DOHH2 (cell line): ENCODE results near the gene RDH11.

Source experiments
- H3F3A ChIP-seq: fragments of 200-600 bp; sonication (generic), shearing (Covaris generic); 2 replicates; pipeline ENCODE4 v1.6.0; 2016; ENCODE audit warnings: antibody characterized with exemption, mild to moderate bottlenecking; ENCODE audit not compliant: control insufficient read depth, insufficient read depth
- H3K27ac ChIP-seq: fragments of 200-600 bp; sonication (generic); 2 replicates; pipeline ENCODE4 v1.5.1; 2014; ENCODE audit warnings: low read depth, mild to moderate bottlenecking, low read length, moderate library complexity
- H3K27me3 ChIP-seq: fragments of 200-600 bp; sonication (generic); 2 replicates; pipeline ENCODE4 v1.6.1; 2014; ENCODE audit warnings: mild to moderate bottlenecking, low read length, mixed read lengths; ENCODE audit not compliant: control insufficient read depth
- H3K36me3 ChIP-seq: fragments of 200-600 bp; sonication (generic); 2 replicates; pipeline ENCODE4 v1.6.1; 2014; ENCODE audit warnings: mild to moderate bottlenecking, low read length, moderate library complexity, mixed read lengths; ENCODE audit not compliant: control insufficient read depth
- H3K4me1 ChIP-seq: fragments of 200-600 bp; sonication (generic); 2 replicates; pipeline ENCODE4 v1.6.1; 2014; ENCODE audit warnings: mild to moderate bottlenecking, low read length, mixed read lengths; ENCODE audit not compliant: control insufficient read depth
- H3K4me2 ChIP-seq: fragments of 200-600 bp; sonication (generic); 2 replicates; pipeline ENCODE4 v1.6.0; 2014; ENCODE audit warnings: mild to moderate bottlenecking, low read length, moderate library complexity
- H3K4me3 ChIP-seq: fragments of 200-600 bp; sonication (generic); 2 replicates; pipeline ENCODE4 v1.5.1; 2014; ENCODE audit warnings: mild to moderate bottlenecking, low read length, mixed read lengths
- H3K79me2 ChIP-seq: fragments of 200-600 bp; sonication (generic); 2 replicates; pipeline ENCODE4 v1.6.1; 2014; ENCODE audit warnings: mild to moderate bottlenecking, low read length, mixed read lengths; ENCODE audit not compliant: control insufficient read depth
- H3K9me2 ChIP-seq: fragments of 200-600 bp; sonication (generic); replicated peaks from 2 replicates; pipeline ENCODE4 v1.6.1; 2014; ENCODE audit warnings: mild to moderate bottlenecking, low read length, mixed read lengths; ENCODE audit not compliant: control insufficient read depth
- H3K9me3 ChIP-seq: fragments of 200-600 bp; sonication (generic); 2 replicates; pipeline ENCODE4 v1.6.1; 2014; ENCODE audit warnings: antibody characterized with exemption, low read length, mixed read lengths; ENCODE audit not compliant: control insufficient read depth, insufficient read depth
- H4K20me1 ChIP-seq: fragments of 200-600 bp; sonication (generic); 2 replicates; pipeline ENCODE4 v1.6.0; 2014; ENCODE audit warnings: low read depth, mild to moderate bottlenecking, antibody characterized with exemption, low read length, moderate library complexity; ENCODE audit not compliant: control insufficient read depth, insufficient read depth
- EZH2phosphoT487 ChIP-seq: fragments of 200-600 bp; sonication (generic); IDR thresholded peaks from 2 replicates; pipeline ENCODE4 v1.6.1; 2017; ENCODE audit warnings: borderline replicate concordance, mild to moderate bottlenecking, antibody characterized with exemption, low read length, moderate library complexity, mixed read lengths
- TF ChIP-seq, protein P1 (sequence below): fragments of 200-600 bp; sonication (generic); IDR thresholded peaks from one replicate; pipeline ENCODE4 v1.5.1; 2014; ENCODE audit warnings: antibody characterized with exemption, mild to moderate bottlenecking, low read depth, low read length; ENCODE audit not compliant: poor library complexity, severe bottlenecking

The RDH11 gene

DNA sequence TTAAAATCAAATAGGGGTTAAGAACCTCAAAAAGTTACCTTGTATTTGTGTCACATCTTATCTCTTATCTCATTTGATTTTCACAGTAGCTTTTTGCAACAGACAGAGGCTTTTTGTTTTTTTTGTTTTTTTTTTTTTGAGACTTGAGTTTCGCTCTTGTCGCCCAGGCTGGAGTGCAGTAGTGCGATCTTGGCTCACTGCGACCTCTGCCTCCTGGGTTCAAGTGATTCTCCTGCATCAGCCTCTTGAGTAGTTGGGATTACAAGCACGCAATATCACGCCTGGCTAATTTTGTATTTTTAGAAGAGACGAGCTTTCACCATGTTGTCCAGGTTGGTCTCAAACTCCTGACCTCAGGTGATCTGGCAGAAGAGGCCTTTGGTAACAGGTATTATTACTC lies 31.8 kb upstream of the RDH11 start:
- Histone ChIP-seq H3K79me2 (no peaks in the 10 kb centered on the region), H3K27me3 (peaks cover 19% of the 10 kb centered on the region), H4K20me1 (no peaks in the 10 kb centered on the region), H3K4me3 (no peak overlapping the region), H3K9me2 (no peaks in the 10 kb centered on the region), H3K9me3 (no peaks in the 10 kb centered on the region), H3K27ac (no peak overlapping the region), H3F3A (no peaks in the 10 kb centered on the region), H3K4me2 (no peak overlapping the region), H3K36me3 (no peaks in the 10 kb centered on the region), H3K4me1 (no peaks in the 10 kb centered on the region)
- TF ChIP-seq EZH2phosphoT487 = no peak
- TF ChIP-seq, protein P1, sequence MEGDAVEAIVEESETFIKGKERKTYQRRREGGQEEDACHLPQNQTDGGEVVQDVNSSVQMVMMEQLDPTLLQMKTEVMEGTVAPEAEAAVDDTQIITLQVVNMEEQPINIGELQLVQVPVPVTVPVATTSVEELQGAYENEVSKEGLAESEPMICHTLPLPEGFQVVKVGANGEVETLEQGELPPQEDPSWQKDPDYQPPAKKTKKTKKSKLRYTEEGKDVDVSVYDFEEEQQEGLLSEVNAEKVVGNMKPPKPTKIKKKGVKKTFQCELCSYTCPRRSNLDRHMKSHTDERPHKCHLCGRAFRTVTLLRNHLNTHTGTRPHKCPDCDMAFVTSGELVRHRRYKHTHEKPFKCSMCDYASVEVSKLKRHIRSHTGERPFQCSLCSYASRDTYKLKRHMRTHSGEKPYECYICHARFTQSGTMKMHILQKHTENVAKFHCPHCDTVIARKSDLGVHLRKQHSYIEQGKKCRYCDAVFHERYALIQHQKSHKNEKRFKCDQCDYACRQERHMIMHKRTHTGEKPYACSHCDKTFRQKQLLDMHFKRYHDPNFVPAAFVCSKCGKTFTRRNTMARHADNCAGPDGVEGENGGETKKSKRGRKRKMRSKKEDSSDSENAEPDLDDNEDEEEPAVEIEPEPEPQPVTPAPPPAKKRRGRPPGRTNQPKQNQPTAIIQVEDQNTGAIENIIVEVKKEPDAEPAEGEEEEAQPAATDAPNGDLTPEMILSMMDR = no peak

DNA sequence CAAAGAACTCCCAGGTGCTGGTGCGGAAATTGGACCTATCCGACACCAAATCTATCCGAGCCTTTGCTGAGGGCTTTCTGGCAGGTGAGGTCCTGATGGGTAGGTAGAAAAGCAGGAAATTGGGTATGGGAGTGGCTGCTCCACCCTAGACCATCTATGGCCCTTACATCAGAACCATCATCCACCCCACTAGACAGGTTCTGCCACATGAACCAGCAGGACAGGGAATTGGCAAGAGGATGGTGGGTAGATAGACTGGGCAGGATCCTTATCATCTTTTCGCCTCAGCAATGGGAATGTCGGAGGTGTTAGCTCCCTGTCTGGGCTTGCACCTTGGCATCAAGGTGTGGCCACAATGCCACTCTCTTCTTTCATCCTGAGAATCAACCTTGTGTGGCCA lies 29.6 kb upstream of the RDH11 start:
- no peaks in the 10 kb centered on the region for H3K79me2 ChIP-seq
- H3K27ac ChIP-seq = no peak overlapping the region
- no peaks in the 10 kb centered on the region for H3K9me2 ChIP-seq
- H3K4me3 ChIP-seq = no peak overlapping the region
- H3K9me3 ChIP-seq = no peaks in the 10 kb centered on the region
- no peaks in the 10 kb centered on the region for H3F3A ChIP-seq
- H3K4me2 ChIP-seq = no peak overlapping the region
- no peaks in the 10 kb centered on the region for H3K36me3 ChIP-seq
- peaks cover 35% of the 10 kb centered on the region for H3K27me3 ChIP-seq
- TF ChIP-seq, protein P1 = no peak
- TF ChIP-seq EZH2phosphoT487 = no peak
- H3K4me1 ChIP-seq = no peaks in the 10 kb centered on the region
- H4K20me1 ChIP-seq = no peaks in the 10 kb centered on the region

DNA sequence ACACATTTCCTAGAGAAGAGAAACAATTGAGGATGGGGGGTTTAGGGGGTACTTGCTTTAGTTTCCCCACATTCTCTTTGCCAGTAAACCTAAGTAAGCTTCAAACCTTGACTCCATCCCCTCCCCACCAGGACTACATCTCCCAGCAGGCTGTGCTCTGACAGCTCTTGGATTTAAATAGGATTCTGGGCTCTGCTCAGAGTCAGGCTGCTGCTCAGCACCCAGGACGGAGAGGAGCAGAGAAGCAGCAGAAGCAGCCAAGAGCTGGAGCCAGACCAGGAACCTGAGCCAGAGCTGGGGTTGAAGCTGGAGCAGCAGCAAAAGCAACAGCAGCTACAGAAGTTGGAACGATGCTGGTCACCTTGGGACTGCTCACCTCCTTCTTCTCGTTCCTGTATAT lies 26.7 kb upstream of the RDH11 start:
- no peaks in the 10 kb centered on the region for H4K20me1 ChIP-seq
- no peaks in the 10 kb centered on the region for H3K9me2 ChIP-seq
- no peaks in the 10 kb centered on the region for H3K4me1 ChIP-seq
- no peaks in the 10 kb centered on the region for H3F3A ChIP-seq
- TF ChIP-seq, protein P1 = no peak
- TF ChIP-seq EZH2phosphoT487 = no peak
- H3K27ac ChIP-seq = no peak overlapping the region
- H3K79me2 ChIP-seq = no peaks in the 10 kb centered on the region
- no peaks in the 10 kb centered on the region for H3K36me3 ChIP-seq
- H3K4me3 ChIP-seq = no peak overlapping the region
- H3K27me3 ChIP-seq = peaks cover 41% of the 10 kb centered on the region
- no peak overlapping the region for H3K4me2 ChIP-seq
- H3K9me3 ChIP-seq = no peaks in the 10 kb centered on the region

DNA sequence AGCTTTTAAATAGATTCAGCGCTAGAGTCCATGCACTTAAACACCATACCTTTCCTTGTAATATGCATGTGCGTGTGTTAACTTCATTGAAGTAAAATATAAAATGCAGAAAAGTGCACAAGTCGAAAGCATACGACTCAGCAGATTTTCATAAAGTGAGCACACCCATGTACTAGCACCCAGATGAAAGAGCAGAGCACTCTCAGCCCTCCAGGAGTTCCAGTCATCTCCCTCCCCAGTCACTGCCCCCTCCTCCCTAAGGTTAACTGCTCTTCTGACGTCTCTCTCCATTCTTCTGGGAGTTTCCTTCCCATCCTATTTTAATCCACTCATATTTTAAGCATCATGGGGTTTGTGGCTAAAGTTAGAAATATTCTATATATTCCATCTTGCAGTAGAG lies 26.3 kb upstream of the RDH11 start:
- Histone ChIP-seq H3K27ac (no peak overlapping the region), H3K4me1 (no peaks in the 10 kb centered on the region), H3K27me3 (peaks cover 41% of the 10 kb centered on the region), H3K4me3 (no peak overlapping the region), H4K20me1 (no peaks in the 10 kb centered on the region), H3K9me3 (no peaks in the 10 kb centered on the region), H3K4me2 (no peak overlapping the region), H3K79me2 (no peaks in the 10 kb centered on the region), H3K9me2 (no peaks in the 10 kb centered on the region), H3F3A (no peaks in the 10 kb centered on the region), H3K36me3 (no peaks in the 10 kb centered on the region)
- TF ChIP-seq, protein P1 = no peak
- TF ChIP-seq EZH2phosphoT487 = no peak
